Liver (tissue), 9 donors: ENCODE data around the gene TTI1. TPM values are rescaled to one million over a fixed set of nuclear protein-coding genes. Genes with fewer than 3 reads are reported as not detected.

Experiments used
- DNase-seq: peaks from one replicate; pipeline ENCODE4 v3.0.0-alpha.2; 2017; ENCODE audit warnings: low spot score
- H3K27ac ChIP-seq, 2 donors: one replicate each; pipeline ENCODE4 v1.7.0; 2013; ENCODE audit warnings: inconsistent platforms in 2 of 2, low read length in 2 of 2, control low read depth in 1 of 2, low read depth in 1 of 2, mild to moderate bottlenecking in 1 of 2
- H3K27me3 ChIP-seq, 4 donors: one replicate each; pipeline versions ENCODE4 v1.6.1 to v1.7.0; 2013; ENCODE audit warnings: low read length in 3 of 4, inconsistent platforms in 1 of 4, mild to moderate bottlenecking in 1 of 4, moderate library complexity in 1 of 4; ENCODE audit not compliant: control insufficient read depth in 4 of 4, insufficient read depth in 4 of 4
- H3K36me3 ChIP-seq, 4 donors: one replicate each; pipeline versions ENCODE4 v1.6.1 to v1.7.0; 2013; ENCODE audit warnings: low read length in 3 of 4, mild to moderate bottlenecking in 3 of 4, low read depth in 1 of 4, moderate library complexity in 1 of 4; ENCODE audit not compliant: control insufficient read depth in 4 of 4, insufficient read depth in 3 of 4
- H3K4me1 ChIP-seq, 4 donors: one replicate each; pipeline versions ENCODE4 v1.6.1 to v1.7.0; 2013; ENCODE audit warnings: low read length in 3 of 4, mild to moderate bottlenecking in 3 of 4, moderate library complexity in 1 of 4; ENCODE audit not compliant: control insufficient read depth in 4 of 4, insufficient read depth in 4 of 4
- H3K4me3 ChIP-seq, 3 donors: one replicate each; pipeline versions ENCODE4 v1.6.1 to v1.7.0; 2013; ENCODE audit warnings: low read length in 3 of 3, control low read depth in 1 of 3, low read depth in 1 of 3, mild to moderate bottlenecking in 1 of 3
- H3K9ac ChIP-seq, 2 donors: one replicate each; pipeline ENCODE4 v1.7.0; 2013; ENCODE audit warnings: low read length in 2 of 2, mild to moderate bottlenecking in 2 of 2, moderate library complexity in 2 of 2, control low read depth in 1 of 2, low read depth in 1 of 2
- H3K9me3 ChIP-seq, 4 donors: one replicate each; pipeline versions ENCODE4 v1.6.1 to v1.7.0; 2013; ENCODE audit warnings: low read length in 3 of 4; ENCODE audit not compliant: control insufficient read depth in 4 of 4
- EGR1 ChIP-seq, 2 donors: IDR thresholded peaks; 2 replicates each; pipeline ENCODE4 v1.6.1; 2016 to 2018; ENCODE audit warnings: antibody characterized with exemption in 2 of 2, low read depth in 2 of 2
- FOXA1 ChIP-seq: IDR thresholded peaks from 2 replicates; pipeline ENCODE4 v1.6.1; 2016; ENCODE audit warnings: antibody characterized with exemption
- FOXA2 ChIP-seq: IDR thresholded peaks from 2 replicates; pipeline ENCODE4 v1.6.1; 2016; ENCODE audit warnings: antibody characterized with exemption
- GABPA ChIP-seq, 2 donors: IDR thresholded peaks in 1 of 2; conservative IDR thresholded peaks in 1 of 2; 2 replicates each; pipeline ENCODE4 v1.6.1; 2016; ENCODE audit warnings: antibody characterized with exemption in 2 of 2, mild to moderate bottlenecking in 1 of 2, moderate library complexity in 1 of 2
- HNF4A ChIP-seq, 2 donors: conservative IDR thresholded peaks; 2 replicates each; pipeline ENCODE4 v1.6.1; 2016; ENCODE audit warnings: antibody characterized with exemption in 2 of 2, mild to moderate bottlenecking in 2 of 2
- HNF4G ChIP-seq: IDR thresholded peaks from 2 replicates; pipeline ENCODE4 v1.6.1; 2016; ENCODE audit warnings: antibody characterized with exemption
- JUND ChIP-seq, 2 donors: IDR thresholded peaks; 2 replicates each; pipeline ENCODE4 v1.6.1; 2016; ENCODE audit warnings: antibody characterized with exemption in 2 of 2
- NR2F2 ChIP-seq: IDR thresholded peaks from 2 replicates; pipeline ENCODE4 v1.6.1; 2016; ENCODE audit warnings: antibody characterized with exemption
- RAD21 ChIP-seq, 2 donors: IDR thresholded peaks; 2 replicates each; pipeline ENCODE4 v1.6.1; 2016; ENCODE audit warnings: antibody characterized with exemption in 2 of 2, mild to moderate bottlenecking in 2 of 2
- RXRA ChIP-seq, 2 donors: IDR thresholded peaks; 2 replicates each; pipeline ENCODE4 v1.6.1; 2017 to 2018; ENCODE audit warnings: antibody characterized with exemption in 2 of 2, mild to moderate bottlenecking in 1 of 2
- SP1 ChIP-seq: IDR thresholded peaks from 2 replicates; pipeline ENCODE4 v1.6.1; 2018; ENCODE audit warnings: antibody characterized with exemption, mild to moderate bottlenecking
- TAF1 ChIP-seq: conservative IDR thresholded peaks from 2 replicates; pipeline ENCODE4 v1.6.1; 2016; ENCODE audit warnings: antibody characterized with exemption, mild to moderate bottlenecking
- YY1 ChIP-seq: IDR thresholded peaks from 2 replicates; pipeline ENCODE4 v1.6.1; 2016; ENCODE audit warnings: antibody characterized with exemption, mild to moderate bottlenecking
- WGBS: extraction: QIAGEN DNeasy Blood & Tissue Kit; methylation state at CpG from one replicate; pipeline ENCODE4 v1.1.7; 2013; 5-methylcytosine and 5-hydroxymethylcytosine counted together
- polyA plus RNA-seq, 2 donors: library from polyadenylated mRNA; stranded (reverse) in 1 of 2; unstranded in 1 of 2; fragments of 200-250 nt in 1 of 2; fragments of >200 nt in 1 of 2; fragmentation: Nextera tagmentation in 1 of 2; extraction: Ambion mirVana in 1 of 2; gene quantifications; one replicate each; pipeline versions ENCODE4 v1.2.1 to v1.2.3, GENCODE V29; 2013 to 2015
- total RNA-seq, 2 donors: library from RNA; depleted of rRNA; stranded (reverse); fragments of >200 nt; gene quantifications; one replicate each; pipeline ENCODE4 v1.2.3, GENCODE V29; 2014
- TF ChIP-seq, protein P1 (sequence below): IDR thresholded peaks from 2 replicates; pipeline ENCODE4 v1.6.1; 2016; ENCODE audit warnings: antibody characterized with exemption
- TF ChIP-seq, protein P2 (sequence below): IDR thresholded peaks from 2 replicates; pipeline ENCODE4 v1.6.1; 2016; ENCODE audit warnings: antibody characterized with exemption, mild to moderate bottlenecking
- TF ChIP-seq, protein P3 (sequence below): IDR thresholded peaks from 2 replicates; pipeline ENCODE4 v1.6.1; 2016; ENCODE audit warnings: antibody characterized with exemption
- TF ChIP-seq, protein P4 (sequence below): IDR thresholded peaks from 2 replicates; pipeline ENCODE4 v1.6.1; 2016; ENCODE audit warnings: antibody characterized with exemption
- TF ChIP-seq, protein P5 (sequence below): fragments of 150-350 bp; IDR thresholded peaks from 2 replicates; pipeline ENCODE4 v1.5.1; 2017; ENCODE audit warnings: improper control_type of control experiment, low read depth, low read length; ENCODE audit not compliant: missing input control
- donor health status: healthy.
- donor health status: healthy.
- donor health status: healthy.
- donor health status: healthy.
- donor health status: healthy.

TTI1 gene
- total and polyA plus RNA-seq, 4 donors, result 4.6 to 20.4 (median 11.3) TPM

DNA sequence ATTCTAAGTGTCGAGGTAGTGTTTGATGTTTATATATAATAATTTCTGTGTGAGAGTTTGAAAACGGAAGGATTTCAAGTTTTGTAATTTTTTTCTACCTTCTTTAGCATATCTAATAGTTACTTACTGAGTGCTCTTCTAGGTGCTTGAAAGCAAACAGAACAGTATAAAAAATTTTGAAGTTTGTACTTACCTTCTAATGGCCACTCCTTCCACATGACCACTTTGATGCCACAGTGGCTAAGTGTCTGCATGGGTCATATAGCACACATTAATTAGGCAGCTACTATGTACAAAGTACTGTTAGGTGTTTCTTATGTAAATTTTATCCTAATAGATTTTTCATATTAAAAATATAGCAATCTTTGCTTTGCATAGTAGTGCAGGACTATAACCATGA is 21.4 kb upstream of the TTI1 start:
- DNase-seq, result no peak
- H3K27ac ChIP-seq, result no peak overlapping the region
- TF ChIP-seq SP1, result no peak
- TF ChIP-seq, protein P1, sequence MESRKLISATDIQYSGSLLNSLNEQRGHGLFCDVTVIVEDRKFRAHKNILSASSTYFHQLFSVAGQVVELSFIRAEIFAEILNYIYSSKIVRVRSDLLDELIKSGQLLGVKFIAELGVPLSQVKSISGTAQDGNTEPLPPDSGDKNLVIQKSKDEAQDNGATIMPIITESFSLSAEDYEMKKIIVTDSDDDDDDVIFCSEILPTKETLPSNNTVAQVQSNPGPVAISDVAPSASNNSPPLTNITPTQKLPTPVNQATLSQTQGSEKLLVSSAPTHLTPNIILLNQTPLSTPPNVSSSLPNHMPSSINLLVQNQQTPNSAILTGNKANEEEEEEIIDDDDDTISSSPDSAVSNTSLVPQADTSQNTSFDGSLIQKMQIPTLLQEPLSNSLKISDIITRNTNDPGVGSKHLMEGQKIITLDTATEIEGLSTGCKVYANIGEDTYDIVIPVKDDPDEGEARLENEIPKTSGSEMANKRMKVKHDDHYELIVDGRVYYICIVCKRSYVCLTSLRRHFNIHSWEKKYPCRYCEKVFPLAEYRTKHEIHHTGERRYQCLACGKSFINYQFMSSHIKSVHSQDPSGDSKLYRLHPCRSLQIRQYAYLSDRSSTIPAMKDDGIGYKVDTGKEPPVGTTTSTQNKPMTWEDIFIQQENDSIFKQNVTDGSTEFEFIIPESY, result no peak
- TF ChIP-seq, protein P2, sequence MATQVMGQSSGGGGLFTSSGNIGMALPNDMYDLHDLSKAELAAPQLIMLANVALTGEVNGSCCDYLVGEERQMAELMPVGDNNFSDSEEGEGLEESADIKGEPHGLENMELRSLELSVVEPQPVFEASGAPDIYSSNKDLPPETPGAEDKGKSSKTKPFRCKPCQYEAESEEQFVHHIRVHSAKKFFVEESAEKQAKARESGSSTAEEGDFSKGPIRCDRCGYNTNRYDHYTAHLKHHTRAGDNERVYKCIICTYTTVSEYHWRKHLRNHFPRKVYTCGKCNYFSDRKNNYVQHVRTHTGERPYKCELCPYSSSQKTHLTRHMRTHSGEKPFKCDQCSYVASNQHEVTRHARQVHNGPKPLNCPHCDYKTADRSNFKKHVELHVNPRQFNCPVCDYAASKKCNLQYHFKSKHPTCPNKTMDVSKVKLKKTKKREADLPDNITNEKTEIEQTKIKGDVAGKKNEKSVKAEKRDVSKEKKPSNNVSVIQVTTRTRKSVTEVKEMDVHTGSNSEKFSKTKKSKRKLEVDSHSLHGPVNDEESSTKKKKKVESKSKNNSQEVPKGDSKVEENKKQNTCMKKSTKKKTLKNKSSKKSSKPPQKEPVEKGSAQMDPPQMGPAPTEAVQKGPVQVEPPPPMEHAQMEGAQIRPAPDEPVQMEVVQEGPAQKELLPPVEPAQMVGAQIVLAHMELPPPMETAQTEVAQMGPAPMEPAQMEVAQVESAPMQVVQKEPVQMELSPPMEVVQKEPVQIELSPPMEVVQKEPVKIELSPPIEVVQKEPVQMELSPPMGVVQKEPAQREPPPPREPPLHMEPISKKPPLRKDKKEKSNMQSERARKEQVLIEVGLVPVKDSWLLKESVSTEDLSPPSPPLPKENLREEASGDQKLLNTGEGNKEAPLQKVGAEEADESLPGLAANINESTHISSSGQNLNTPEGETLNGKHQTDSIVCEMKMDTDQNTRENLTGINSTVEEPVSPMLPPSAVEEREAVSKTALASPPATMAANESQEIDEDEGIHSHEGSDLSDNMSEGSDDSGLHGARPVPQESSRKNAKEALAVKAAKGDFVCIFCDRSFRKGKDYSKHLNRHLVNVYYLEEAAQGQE, result no peak
- no peak for TF ChIP-seq RXRA (IDR thresholded peaks at IDR 0.05)
- TF ChIP-seq JUND (IDR thresholded peaks at IDR 0.05), result no peak
- TF ChIP-seq NR2F2, result no peak
- TF ChIP-seq YY1, result no peak
- TF ChIP-seq, protein P3, sequence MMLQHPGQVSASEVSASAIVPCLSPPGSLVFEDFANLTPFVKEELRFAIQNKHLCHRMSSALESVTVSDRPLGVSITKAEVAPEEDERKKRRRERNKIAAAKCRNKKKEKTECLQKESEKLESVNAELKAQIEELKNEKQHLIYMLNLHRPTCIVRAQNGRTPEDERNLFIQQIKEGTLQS, result no peak
- TF ChIP-seq RAD21 (IDR thresholded peaks at IDR 0.05), result no peak
- TF ChIP-seq HNF4A (conservative IDR thresholded peaks at IDR 0.05), result no peak
- TF ChIP-seq FOXA1, result no peak
- no peak for TF ChIP-seq TAF1
- TF ChIP-seq, protein P4, sequence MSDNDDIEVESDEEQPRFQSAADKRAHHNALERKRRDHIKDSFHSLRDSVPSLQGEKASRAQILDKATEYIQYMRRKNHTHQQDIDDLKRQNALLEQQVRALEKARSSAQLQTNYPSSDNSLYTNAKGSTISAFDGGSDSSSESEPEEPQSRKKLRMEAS, result no peak
- TF ChIP-seq FOXA2, result no peak
- TF ChIP-seq GABPA (IDR thresholded peaks at IDR 0.05 in 1 of 2, conservative IDR thresholded peaks at IDR 0.05 in 1 of 2), result no peak
- TF ChIP-seq HNF4G, result no peak
- TF ChIP-seq EGR1 (IDR thresholded peaks at IDR 0.05; ENCODE audit: low read depth in 2 of 2), result no peak
- TF ChIP-seq, protein P5, sequence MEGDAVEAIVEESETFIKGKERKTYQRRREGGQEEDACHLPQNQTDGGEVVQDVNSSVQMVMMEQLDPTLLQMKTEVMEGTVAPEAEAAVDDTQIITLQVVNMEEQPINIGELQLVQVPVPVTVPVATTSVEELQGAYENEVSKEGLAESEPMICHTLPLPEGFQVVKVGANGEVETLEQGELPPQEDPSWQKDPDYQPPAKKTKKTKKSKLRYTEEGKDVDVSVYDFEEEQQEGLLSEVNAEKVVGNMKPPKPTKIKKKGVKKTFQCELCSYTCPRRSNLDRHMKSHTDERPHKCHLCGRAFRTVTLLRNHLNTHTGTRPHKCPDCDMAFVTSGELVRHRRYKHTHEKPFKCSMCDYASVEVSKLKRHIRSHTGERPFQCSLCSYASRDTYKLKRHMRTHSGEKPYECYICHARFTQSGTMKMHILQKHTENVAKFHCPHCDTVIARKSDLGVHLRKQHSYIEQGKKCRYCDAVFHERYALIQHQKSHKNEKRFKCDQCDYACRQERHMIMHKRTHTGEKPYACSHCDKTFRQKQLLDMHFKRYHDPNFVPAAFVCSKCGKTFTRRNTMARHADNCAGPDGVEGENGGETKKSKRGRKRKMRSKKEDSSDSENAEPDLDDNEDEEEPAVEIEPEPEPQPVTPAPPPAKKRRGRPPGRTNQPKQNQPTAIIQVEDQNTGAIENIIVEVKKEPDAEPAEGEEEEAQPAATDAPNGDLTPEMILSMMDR, result no peak
- H3K27me3 ChIP-seq, result no peaks in the 10 kb centered on the region
- WGBS, result 90% methylated on average over 2 of the region's 2 CpGs
- peaks cover 6 to 25% (median 19%) of the 10 kb centered on the region in 4 donors for H3K4me1 ChIP-seq
- H3K36me3 ChIP-seq, result peaks cover 0 to 28% (median 14%) of the 10 kb centered on the region in 4 donors
- no peaks in the 10 kb centered on the region for H3K9me3 ChIP-seq
- H3K4me3 ChIP-seq, result no peak overlapping the region
- H3K9ac ChIP-seq, result no peak overlapping the region
